Mucosa of gallbladder (tissue), 1 donor: Measurements from ENCODE around the gene FRMD6. TPM values are rescaled to one million over a fixed set of nuclear protein-coding genes. Genes with fewer than 3 reads are reported as not detected.

ENCODE experiments used
- DNase-seq: peaks from one replicate; pipeline ENCODE4 v3.0.0-alpha.2; 2020; ENCODE audit warnings: low spot score
- total RNA-seq: library from RNA; stranded (reverse); gene quantifications from one replicate; pipeline ENCODE4 v1.2.1, GENCODE V29; 2021
- donor health status: DM: no; HTN: no; CAD: no.

FRMD6 gene
- total RNA-seq, 1 donor from 2014 or later, result 20.3 TPM

- DNase-seq, result no peak
Observed at GRCh38 chr14:51666826-51667225, 15.1 kb downstream of the FRMD6 start.

- DNase-seq, result no peak
Observed at GRCh38 chr14:51668870-51669269, 17.2 kb downstream of the FRMD6 start.

DNA sequence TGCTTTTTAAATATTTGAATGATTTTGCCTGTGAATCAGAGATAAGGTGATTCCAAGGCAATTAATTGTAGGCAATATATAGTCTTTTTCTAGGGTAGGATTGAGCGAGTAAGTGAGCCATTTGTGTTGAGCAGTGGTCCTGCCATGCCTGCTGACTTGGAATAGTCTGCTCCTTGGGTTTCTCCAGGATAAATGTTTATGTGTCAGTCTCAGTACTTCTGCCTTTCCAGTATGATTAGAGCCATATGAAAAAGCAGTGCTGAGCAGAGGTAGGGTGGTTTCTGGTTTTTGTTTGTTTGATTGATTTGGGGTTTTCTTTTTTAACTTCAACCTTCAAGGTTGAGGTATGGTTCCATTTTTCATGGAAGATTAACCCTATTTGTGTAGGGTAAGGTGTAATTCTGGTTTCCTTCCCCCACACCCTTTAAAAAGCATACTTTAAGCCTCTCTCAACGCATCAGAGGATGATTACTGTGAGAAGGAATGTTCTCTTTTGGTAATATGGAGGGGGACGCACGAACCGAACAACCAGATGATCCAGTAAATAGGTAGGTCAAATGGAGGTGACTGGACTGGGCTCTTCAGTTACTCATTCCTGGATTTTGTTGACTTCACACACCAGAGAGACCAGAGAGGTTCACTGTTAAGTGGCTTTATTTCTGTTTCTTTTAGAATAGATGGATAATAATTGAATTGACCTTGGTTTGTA, 22.7 kb downstream of the FRMD6 start:
- no peak for DNase-seq

DNA sequence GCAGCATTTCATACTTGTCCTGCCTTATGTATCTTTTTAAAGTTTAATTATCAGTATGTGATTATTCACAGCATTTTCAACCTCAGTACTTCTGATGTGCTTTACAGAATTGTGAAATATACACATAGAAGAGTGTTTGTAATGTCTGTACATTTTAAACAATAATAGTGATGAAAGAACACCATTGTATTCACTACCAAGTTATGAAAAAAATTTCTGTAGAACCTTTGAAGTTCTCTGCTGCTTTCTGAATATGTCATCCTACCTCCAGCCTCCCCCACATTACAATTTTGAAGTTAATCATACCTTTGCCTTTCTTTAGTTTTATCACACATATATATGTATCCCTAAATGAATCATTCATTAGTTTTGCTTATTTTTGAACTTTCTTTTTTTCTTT, 24.8 kb downstream of the FRMD6 start:
- DNase-seq, result no peak

GRCh38 chr14:51677266-51677665, 25.6 kb downstream of the FRMD6 start:
- DNase-seq, result no peak

DNA sequence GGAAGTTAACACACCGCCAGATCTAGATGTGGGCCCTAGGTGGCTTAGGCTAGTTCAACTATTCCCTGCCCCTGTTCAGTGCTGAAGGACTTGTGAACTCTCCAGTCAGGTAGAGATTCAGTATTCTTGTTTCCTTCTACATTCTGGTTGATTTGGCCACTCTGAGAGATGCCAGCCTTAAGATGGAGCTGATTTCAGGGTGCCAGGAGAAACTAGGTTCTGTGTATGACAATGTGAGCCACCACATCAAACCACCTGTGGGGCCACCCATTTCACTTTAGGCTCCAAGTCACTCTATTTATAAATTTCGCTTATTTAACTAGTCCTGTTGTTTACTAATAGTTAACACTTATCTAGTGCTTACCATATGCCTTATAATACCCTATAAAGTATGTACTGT, 26.0 kb downstream of the FRMD6 start:
- no peak for DNase-seq

- DNase-seq, result no peak
Observed at GRCh38 chr14:51680031-51680430, 28.3 kb downstream of the FRMD6 start.

GRCh38 chr14:51681411-51681810, 29.7 kb downstream of the FRMD6 start:
- DNase-seq, result no peak

GRCh38 chr14:51682411-51682810, 30.7 kb downstream of the FRMD6 start:
- no peak for DNase-seq

DNA sequence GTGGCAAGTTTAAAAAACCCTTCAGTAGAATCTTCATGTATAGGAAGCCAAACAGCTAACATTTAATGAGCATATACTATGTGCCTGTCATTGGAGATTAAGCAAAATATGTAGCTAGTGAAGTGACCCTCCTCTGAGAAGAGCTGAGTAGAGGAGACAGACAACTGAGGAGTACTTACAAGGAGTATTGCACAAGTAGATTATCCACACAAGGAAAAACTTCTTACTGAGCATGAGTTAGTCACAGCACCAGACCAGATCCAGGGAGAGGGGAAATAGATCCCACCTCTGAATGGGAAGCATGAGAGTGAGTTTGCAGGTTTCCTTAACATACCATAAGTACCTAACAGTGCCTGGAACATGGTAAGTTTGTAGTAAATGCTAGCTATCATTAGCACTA, 33.0 kb downstream of the FRMD6 start:
- no peak for DNase-seq

DNA sequence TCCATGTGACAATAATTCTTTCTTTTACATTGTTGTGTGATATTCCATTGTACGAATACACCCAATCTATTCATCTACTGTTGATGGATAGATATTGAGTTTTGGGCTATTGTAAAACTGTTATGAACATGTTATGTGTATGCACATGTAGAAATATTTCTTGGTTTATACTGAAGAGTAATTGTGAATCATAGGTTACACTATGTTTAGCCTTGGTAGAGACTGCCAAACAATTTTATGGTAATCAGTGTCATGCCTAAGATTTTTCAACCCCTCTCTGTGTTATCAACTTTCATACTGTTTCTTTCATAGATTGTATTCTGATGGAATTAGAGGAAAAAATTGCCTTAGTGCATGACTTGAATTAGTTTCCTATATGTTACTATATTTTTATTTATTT, 39.5 kb downstream of the FRMD6 start:
- DNase-seq, result no peak

- DNase-seq, result no peak
Observed at GRCh38 chr14:51692646-51693045, 40.9 kb downstream of the FRMD6 start.

DNA sequence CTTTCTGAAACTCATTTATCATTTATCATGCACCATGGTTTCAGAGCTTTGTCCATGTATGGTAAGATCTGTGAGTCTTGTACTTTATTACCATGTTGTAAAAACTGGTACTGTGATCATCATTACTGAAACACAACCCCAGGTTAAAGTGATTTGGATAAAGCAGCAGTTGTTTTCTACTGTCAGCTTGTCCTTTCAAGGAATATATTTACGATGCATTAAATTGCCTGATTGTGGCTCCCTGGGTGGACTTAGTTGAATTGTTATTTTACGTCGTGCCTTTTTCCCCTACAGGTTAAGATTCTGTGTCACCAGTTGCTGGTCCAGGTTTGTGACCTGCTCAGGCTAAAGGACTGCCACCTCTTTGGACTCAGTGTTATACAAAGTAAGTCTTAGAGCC, 46.1 kb downstream of the FRMD6 start:
- no peak for DNase-seq

GRCh38 chr14:51701951-51702350, 50.2 kb downstream of the FRMD6 start:
- DNase-seq, result no peak

DNA sequence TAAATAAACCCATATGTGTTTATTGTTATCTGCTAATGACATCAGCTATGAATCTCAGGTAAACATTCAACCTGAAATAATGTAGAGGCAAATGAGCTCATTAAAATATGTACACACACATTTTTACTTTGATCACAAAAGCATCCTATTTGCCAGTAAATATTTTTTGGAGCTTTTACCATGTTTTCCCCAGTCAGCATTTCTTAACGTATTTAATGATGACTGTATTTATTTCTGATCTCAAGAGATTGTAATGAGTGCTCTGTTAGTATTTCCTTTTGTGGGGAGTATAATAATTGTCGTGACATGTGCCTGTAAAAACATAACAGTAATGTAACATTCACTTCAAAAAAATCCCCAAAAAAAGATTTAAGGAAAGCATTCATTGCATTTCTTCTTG, 52.1 kb downstream of the FRMD6 start:
- no peak for DNase-seq

DNA sequence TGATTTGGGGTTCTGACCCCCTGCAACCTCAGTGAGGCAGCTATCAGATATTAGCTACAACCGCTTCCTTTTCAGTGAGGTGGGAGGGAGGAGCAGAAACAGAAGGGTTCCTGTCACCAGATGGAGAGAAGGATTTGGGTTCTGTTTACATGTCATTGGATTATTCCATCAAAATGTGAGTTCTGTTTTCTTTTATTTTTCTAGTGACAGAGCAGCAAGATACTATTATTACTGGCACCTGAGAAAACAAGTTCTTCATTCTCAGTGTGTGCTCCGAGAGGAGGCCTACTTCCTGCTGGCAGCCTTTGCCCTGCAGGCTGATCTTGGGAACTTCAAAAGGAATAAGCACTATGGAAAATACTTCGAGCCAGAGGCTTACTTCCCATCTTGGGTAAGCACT, 52.8 kb downstream of the FRMD6 start:
- no peak for DNase-seq

GRCh38 chr14:51707327-51707726, 55.6 kb downstream of the FRMD6 start:
- no peak for DNase-seq

DNA sequence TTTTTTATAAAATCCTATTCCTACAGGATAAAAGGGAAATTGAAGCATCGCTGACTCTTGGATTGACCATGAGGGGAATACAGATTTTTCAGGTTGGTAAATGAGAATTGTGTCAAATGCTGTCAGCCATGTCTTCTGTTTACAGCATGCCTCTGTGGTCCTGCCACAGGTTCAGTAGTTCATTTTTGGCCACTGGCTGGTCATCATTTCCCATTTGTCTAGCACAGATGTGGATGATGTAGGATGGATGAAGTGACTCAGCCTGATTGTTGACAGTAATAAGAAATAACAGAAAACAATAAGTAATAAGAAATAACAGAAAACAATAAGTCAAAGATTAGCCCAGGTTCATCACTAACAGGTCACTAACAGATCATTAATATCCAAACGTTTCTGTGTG, 59.8 kb downstream of the FRMD6 start:
- DNase-seq, result no peak

DNA sequence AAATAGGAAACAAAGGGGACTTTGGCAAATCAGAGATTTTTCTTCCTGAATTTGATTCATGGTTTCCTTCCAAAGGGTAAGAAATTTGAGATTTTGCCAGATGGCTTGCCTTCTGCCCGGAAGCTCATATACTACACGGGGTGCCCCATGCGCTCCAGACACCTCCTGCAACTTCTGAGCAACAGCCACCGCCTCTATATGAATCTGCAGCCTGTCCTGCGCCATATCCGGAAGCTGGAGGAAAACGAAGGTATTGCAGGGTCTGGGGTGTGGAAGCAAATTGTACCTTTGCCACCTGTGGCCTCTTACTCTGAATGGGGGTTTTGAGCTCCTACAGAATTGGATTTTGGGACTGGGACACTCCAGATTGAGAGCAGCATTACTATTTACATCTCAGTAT, 63.5 kb downstream of the FRMD6 start:
- no peak for DNase-seq

GRCh38 chr14:51715742-51716141, 64.0 kb downstream of the FRMD6 start:
- DNase-seq, result no peak

DNA sequence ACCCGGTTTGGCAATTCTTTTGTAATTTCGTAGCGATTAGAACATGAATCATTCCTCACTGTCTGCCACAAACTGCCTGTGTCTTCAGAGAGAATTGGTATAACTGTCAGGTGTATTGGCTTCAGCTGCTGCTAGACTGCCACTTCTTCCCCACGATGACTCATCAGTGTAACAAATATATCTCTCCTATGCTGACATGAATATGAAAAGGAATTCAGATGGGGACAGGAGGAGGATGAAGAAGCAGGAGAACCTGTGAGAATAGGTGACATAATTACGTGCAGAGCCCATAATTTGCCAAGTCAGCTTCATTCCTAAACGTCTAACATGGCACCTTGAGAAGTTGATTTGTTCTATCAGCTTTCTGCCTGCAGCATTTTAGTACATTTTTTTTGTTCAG, 64.9 kb downstream of the FRMD6 start:
- no peak for DNase-seq

DNA sequence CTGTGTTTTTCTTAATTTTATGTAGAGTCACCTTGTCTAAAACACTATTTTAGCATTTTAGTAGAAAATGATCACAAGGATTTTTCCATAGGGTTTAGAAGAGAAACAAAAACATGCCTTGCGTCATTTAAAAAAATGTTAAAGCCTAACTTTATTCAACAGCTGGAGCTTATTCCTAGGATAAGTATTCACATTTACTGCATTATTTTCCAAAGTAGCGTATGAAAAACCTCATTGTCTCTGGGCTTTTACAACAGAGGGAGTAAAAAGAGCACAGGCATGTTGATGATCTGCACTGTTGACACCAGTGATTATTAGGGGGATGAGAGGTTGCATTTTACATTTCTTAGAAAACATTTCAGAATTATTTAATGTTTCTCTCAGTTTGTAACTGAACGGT, 66.1 kb downstream of the FRMD6 start:
- no peak for DNase-seq

GRCh38 chr14:51719955-51720354, 68.2 kb downstream of the FRMD6 start:
- no peak for DNase-seq

DNA sequence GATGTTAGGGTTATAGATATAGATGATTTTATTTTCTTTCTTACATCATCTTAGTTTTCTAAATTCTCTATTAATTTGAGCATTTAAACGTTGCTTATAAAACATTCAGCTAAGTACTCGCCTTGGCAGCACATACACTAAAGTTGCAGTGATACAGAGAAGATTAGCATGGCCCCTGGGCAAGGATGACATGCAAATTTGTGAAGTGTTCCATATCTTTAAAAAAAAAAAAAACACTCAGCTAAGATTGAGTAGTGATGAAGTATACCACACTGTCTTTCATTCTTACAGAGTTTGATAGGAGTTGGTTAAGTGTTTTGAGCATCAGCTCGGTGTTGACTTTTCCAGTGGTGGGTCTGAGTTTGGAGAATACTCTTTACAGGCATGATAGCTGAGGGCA, 72.3 kb downstream of the FRMD6 start:
- DNase-seq, result no peak
